ENCODE data around the gene ADGRG4. TPM values are rescaled to one million over a fixed set of nuclear protein-coding genes. Genes with fewer than 3 reads are reported as not detected.
"Not testable (repeated sequence)": the region's sequence is repeated elsewhere in the genome, so short reads cannot be mapped to it uniquely, and the experiment has no call there.

Gene ADGRG4, protein sequence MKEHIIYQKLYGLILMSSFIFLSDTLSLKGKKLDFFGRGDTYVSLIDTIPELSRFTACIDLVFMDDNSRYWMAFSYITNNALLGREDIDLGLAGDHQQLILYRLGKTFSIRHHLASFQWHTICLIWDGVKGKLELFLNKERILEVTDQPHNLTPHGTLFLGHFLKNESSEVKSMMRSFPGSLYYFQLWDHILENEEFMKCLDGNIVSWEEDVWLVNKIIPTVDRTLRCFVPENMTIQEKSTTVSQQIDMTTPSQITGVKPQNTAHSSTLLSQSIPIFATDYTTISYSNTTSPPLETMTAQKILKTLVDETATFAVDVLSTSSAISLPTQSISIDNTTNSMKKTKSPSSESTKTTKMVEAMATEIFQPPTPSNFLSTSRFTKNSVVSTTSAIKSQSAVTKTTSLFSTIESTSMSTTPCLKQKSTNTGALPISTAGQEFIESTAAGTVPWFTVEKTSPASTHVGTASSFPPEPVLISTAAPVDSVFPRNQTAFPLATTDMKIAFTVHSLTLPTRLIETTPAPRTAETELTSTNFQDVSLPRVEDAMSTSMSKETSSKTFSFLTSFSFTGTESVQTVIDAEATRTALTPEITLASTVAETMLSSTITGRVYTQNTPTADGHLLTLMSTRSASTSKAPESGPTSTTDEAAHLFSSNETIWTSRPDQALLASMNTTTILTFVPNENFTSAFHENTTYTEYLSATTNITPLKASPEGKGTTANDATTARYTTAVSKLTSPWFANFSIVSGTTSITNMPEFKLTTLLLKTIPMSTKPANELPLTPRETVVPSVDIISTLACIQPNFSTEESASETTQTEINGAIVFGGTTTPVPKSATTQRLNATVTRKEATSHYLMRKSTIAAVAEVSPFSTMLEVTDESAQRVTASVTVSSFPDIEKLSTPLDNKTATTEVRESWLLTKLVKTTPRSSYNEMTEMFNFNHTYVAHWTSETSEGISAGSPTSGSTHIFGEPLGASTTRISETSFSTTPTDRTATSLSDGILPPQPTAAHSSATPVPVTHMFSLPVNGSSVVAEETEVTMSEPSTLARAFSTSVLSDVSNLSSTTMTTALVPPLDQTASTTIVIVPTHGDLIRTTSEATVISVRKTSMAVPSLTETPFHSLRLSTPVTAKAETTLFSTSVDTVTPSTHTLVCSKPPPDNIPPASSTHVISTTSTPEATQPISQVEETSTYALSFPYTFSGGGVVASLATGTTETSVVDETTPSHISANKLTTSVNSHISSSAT (N-terminal part only)
- total RNA-seq = not detected in 2 replicates

DNA sequence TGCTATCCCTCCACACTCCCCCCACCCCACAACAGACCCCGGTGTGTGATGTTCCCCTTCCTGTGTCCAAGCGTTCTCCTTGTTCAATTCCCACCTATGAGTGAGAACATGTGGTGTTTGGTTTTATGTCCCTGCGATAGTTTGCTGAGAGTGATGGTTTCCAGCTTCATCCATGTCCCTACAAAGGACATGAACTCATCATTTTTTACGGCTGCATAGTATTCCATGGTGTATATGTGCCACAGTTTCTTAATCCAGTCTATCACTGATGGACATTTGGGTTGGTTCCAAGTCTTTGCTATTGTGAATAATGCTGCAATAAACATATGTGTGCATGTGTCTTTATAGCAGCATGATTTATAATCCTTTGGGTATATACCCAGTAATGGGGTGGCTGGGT lies at the start of gene ADGRG4:
Gene ADGRG4, plus strand, starts transcription at position 243 of the 400 bp plus-strand sequence. CDS start 7,815 bp downstream, outside the sequence.
- DNase-seq (ENCODE audit: low read depth, low spot score) = not testable (repeated sequence)

DNA sequence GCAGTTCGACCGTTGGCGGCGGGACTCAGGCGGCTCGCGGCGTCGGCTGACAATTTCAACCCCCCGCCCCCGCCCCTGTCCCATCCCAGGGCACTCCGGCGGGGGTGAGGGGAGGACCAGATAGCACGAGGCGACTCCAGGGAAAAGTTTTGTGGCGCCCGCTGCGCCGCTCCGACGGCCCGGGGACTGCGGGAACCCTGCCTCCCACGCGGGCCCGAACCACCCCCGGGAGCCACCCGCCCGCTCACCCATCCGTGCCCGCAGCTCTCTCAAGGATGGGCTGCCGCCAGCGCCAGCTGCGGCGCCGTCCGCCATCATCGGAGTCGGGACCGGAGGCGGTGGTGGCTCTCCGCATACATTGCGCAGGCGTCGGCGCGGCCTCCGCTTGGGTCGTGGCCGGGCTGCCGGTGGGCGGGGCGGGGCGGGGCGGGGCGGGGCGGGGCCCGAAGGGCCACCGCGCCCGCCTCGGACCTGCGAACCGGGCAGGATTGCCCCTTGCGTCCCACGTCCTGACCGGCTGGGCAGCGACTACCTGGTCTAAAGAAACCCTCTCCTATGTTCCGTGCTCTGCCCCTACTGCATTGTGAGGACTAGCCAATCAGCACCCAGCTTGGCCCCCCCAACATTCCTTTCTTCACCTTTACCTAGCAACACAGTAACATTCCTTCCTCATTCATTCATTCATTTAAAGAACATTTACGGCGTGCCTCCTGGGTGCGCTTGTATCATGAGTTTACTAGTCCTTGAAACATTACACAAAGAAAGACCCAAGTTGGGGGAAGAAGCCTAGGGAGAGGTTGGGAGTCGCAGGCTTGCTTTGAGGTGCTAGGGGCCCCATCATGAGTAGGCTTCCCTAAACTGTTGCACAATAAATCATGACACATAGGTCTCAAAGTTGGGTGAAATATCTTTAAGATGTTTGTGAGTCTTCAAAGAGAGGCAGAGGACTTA lies 49.4 kb upstream of the ADGRG4 start, which contains the start of gene MAP7D3:
Gene MAP7D3, minus strand, starts transcription at position 360 of the 951 bp plus-strand sequence. Its CDS starts 42 bp downstream, at position 318.
- DNase-seq (ENCODE audit: low read depth, low spot score) = no peak

DNA sequence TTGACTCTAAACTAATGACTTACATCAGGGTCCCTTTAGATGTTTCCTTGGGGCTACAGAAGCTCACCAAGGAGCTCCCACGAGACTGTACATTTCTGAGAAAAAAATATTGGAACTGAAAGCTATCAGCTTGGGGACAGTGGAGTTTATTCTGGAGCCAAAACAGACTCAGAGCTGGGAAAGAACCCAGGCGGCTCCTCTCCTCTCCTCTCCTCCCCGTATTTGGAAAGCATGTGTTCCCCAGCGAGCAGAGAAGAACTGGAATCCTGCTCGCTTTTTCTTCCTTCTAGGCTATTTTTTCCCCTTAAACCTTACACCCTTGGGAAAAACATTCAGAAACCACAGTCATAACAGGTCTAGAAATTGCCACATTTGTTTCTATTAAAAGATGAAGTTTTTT lies 45.2 kb upstream of the ADGRG4 start:
- no peak for DNase-seq (ENCODE audit: low read depth, low spot score)

DNA sequence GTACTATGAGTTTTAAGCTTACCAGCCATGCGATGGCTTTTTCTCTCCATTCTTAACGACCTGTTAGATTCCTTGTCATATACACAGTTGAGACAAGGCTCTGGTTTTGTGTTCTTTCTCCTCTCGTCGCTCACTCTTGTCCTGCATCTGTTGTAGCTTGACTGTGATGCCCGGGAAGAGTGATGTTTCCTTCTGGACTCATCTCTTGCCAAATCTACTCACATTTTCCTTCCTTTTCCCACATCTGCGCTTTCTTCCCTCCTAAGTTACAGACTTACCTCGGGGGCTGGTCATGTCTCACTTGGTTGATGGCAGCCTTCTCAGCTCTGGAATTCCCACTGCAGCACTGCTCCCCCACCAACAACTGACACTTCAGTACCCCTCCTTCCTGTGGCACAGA lies 44.7 kb upstream of the ADGRG4 start:
- DNase-seq (ENCODE audit: low read depth, low spot score) = no peak

DNA sequence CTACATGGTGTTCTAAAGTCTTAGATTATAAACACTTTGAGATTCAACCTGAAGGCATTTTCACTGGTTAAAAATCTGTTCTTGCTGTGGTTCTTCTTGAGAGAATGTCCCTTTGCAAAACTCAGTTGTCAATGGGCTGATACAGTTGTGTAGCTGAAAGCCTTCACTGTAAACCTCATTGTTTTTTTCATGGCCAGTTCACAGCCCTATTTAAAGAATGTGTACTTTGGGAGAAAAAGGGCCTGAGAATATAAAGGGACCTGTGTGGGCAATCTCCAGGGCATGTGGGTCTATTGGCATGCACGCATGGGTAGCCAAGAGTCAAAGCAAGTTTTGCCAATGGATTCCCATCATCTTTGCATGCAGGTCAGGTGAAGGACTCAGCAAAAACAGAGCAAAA lies 41.8 kb upstream of the ADGRG4 start:
- no peak for DNase-seq (ENCODE audit: low read depth, low spot score)

DNA sequence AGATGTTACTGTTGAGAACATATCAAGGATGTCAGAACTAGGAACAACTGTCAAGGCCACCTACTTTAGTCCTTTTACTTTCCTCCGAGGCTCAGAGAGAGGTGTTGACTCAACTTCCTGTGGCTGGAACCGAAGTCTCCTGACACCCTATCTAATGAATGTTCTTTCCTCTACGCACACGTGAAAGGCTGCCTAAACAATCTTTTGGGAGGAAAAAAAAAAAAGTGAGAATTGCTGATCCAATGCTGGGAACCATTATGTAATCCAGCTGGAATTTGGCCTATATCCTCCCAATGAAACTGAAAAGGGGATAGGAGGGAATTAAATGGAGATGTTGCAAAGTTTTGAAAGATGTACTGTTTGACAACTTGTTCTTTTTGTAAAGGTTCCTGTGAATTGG lies 41.2 kb upstream of the ADGRG4 start:
- DNase-seq (ENCODE audit: low read depth, low spot score) = peak; percentile 63

DNA sequence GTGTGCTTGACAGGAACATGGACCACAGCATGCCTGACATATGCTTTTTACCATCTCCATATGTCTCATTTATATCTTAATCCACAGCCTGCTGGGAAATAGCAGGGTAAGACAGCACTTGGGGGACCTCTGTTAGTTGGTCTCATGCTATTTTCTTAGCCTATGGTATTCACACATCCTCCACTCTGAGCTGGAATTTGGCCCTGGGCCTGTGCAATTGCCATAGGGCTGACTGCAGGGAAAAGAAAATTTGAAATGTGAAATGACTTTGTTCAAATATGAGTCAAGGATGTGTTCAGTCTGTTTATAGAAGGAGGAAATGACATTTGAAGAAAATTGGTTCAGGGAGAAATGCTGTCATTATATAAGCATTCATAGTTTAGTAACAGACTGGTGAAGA lies 40.0 kb upstream of the ADGRG4 start:
- peak; percentile 39 for DNase-seq (ENCODE audit: low read depth, low spot score)

DNA sequence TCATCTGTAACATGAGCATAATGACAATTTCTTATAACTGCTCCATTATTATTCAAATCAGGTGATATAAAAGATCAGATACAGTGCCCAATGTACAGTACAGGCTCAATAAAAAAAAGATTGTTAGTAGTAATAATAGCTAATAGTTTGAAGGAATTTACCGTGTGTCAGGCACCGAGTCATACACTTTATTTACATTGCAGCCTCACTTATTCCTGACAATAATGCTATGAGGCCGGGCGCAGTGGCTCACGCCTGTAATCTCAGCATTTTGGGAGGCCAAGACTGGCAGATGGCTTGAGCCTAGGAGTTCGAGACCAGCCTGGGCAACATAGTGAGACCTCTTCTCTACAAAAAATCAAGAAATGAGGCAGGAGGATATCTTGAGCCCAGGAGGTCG lies 39.4 kb upstream of the ADGRG4 start:
- no peak for DNase-seq (ENCODE audit: low read depth, low spot score)

DNA sequence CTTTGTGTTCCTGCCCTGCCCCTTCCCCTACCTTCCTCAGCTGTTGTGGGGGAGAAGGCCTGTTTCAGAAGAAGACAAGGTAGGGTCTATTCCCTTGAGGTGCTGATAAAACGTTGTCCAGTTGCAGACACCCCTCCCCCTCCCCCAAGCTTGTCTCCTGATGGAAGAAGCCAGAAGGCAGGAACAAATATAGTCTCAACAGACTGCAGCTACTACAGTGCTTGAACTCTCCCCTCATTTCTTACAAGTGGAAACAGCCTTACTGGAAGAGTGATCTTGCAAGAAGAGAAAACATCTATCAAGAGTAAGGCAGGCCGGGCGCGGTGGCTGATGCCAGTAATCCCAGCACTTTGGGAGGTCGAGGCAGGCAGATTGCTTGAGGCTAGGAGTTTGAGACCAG lies 38.5 kb upstream of the ADGRG4 start:
- no peak for DNase-seq (ENCODE audit: low read depth, low spot score)

DNA sequence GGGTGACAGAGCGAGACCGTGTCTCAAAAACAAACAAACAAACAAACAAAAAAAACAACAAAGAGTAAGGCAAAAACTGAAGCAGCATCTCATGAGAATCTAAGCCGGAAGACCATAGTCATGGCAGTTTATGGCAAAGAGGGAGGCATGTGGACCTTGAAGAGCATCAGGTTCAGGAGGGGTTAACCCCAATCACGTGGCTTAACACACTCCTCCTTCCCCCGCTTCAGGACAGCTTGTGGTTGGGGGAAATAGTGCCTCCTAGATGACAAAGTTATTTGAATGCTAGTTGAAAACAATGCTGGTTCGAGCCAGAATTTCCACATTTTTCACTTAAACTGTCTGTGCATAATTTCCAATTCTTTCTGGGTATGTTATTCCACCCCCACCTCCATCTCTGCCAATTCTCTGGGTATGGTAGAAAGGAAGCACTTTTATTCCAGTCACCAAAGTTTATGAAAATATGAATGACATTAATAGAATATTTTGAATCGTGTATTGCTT lies 37.9 kb upstream of the ADGRG4 start:
- no peak for DNase-seq (ENCODE audit: low read depth, low spot score)

DNA sequence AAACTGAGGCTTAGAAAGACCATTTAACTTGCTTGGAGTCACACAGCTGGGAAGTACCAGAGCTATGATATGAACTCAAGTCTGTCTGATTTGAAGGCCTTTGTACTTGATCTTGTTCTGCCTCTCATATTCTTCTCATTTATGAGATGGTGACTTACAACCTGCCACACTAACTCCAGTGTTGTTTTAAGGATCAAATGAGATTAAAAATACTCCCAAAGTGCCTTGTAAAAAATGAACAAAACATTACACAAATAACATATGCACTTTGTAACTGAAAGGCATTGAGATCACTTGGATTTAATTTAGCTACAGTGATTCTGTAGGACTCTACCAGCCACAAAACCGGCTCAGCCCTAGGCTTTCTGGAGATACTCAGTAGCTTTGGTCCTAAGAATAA lies 33.9 kb upstream of the ADGRG4 start:
- no peak for DNase-seq (ENCODE audit: low read depth, low spot score)

DNA sequence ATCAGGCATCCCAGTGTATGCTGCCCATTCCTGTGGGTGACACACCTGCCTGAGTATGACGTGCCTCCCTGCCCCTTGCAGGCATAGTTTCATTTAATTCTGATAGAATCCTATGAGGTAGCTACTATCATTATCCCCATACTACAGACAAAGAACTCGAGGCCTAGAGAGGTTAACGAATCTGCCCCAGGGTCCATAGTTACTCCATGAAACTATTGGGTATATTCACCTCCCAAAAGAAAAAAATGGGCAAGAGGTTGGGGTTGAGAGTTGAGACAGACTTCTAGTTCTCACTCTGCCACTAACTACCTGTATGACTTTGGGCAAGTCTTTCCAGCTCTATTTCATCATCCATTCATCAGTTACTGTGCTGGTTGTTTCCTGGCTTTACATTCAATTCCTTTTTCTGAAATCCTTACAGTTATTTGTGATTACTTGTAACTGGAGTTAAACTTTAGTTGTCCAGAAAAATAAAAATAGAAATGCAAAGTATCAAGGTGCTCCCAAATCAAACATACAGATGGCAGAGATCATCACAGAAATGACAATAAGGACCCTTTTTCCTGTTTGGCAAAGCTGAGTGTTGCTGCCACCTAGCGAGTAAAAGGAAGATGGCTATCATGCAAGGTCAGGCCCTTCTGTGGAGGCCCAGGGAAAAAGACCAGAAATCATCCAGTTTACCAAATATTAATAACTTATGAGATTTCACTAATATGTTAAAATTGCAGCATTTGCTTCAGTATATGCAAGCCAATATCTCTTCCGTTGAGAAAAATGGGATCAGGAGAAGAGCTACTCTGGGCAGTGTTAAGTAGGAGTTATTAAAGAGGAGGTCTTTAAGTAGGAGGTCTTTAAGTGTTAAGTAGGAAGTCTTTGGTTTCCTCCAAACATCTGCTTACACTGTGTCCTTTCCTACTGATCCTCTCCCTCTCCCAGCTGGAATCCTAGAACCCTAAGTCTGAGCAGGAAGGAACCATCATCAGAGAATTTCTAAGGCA lies 32.4 kb upstream of the ADGRG4 start:
- DNase-seq (ENCODE audit: low read depth, low spot score) = no peak

DNA sequence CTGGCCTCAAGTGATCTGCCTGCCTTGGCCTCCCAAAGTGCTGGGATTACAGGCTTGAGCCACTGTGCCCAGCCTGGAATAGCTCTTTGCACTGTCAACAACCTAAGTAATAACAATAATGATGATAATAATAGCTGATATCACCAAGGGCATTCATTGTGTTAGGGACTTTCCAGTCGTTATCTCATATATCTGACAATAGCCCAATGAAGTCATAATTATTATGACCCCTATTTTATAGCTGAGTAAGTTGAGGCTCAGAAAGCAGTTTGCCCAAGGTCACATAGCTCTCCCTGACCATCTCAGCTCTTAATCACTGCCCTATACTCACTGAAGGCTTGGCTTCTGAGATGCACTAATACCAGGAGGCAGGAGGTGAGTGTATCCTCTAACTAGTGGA lies 30.8 kb upstream of the ADGRG4 start:
- DNase-seq (ENCODE audit: low read depth, low spot score) = no peak

DNA sequence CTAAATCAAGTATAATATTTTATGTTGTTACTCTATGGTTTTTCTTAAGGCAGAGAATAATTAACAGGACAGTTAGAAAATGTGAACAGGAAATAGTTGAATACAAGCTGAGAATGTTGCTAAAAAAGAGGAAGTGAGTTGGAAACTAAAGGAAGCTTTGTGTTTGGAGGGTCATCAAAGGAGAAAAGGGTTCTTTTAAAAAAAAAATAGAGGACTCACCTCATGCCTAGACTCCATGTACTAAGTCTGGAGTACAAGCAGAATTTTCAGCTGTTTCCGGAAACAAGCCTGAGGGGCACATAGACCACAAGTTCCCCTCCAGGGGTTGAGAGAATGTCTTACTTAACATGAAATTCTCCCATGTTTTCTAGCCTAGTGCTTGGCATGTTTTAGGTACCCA lies 29.5 kb upstream of the ADGRG4 start:
- DNase-seq (ENCODE audit: low read depth, low spot score) = no peak

DNA sequence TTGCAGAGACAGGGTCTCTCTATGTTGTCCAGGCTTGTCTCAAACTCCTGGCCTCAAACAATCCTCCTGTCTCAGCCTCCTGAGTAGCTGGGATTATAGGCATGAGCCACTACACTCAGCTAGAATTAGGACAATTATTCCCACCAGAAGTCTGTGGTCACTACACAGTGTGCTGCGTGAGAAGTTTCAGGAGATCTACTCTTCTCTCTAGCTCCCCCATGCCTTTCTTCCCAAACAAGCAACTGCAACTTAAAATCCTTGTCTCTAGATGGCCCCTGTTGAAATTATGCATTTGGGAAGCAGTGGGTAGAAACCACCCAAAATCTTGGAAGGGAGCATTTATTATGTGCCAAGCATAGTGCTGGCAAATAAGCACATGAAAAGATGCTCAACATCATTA lies 28.4 kb upstream of the ADGRG4 start:
- DNase-seq (ENCODE audit: low read depth, low spot score) = no peak

DNA sequence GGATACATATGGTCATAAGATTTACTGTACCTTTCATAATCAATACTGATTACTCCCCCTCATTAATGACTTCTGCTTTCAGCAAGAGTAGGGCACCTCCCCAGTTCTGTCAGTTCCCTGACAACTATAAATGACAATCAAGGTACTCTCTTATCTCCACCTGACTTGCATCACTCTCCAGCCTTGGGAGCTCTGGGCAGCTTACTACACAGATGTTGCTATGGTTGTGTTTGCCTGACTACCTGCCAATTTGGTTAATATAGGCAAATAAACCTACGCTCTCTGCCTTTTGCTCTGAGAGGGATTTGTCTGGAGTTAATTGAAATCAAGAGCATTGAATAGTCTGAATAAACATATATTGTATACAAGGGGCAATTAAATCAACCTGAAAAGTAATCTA lies 26.8 kb upstream of the ADGRG4 start:
- DNase-seq (ENCODE audit: low read depth, low spot score) = no peak

DNA sequence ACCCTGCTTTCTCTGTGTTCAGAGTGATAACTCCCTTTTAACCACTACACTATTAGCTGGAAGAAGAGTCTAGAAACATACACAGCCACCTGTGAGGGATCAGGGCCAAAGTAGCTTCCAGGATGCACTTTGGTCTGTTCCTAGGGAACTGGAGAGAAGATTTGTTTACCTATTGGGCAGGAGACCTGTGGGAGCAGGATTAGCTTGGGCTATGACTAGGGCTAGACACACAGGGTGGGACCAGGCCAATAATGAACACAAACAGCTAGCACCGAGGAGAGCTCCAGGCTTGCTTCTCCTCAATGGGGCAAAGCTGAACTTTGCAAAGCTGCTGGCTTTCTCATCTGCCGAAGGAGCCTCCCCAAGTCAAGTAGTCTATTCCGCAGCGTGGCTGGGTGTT lies 25.2 kb upstream of the ADGRG4 start:
- no peak for DNase-seq (ENCODE audit: low read depth, low spot score)

DNA sequence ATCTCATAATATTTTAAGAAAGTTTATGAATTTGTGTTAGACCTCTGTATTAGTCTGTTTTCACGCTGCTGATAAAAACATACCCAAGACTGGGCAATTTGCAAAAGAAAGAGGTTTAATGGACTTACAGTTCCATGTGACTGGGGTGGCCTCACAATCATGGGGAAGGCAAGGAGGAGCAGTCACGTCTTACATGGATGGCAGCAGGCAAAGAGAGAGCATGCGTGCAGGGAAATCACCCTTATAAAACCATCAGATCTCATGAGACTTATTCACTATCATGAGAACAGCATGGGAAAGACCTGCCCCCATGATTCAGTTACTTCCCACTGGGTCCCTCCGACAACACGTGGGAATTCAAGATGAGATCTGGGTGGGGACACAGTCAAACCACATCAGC lies 14.4 kb upstream of the ADGRG4 start:
- not testable (repeated sequence) for DNase-seq (ENCODE audit: low read depth, low spot score)

DNA sequence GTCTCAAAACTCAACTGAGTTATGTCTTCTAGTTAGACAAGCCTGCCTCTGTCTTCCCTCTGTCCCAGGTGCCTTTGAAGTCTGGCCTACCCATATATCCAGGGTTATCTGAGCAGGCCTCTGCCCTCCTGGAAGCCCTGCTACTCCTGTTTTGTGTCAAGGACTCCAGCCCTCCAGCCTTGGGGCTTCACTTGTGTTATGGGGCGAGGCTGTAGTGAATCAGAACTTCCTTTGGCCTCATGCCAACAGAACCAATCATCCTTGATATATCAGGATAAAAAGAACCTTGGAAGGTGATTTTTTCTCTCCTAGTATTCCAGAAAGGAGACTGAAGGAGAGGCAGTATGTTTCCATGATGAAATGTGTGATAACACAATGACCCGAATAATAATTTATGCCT lies 8.9 kb upstream of the ADGRG4 start:
- no peak for DNase-seq (ENCODE audit: low read depth, low spot score)
